ENCODE results near the gene RNF40. TPM values are rescaled to one million over a fixed set of nuclear protein-coding genes. Genes with fewer than 3 reads are reported as not detected.

The RNF40 gene
- polyA plus RNA-seq, 1 donor (not counting 4 experiments of a cell fraction or from before 2014, with no cell fraction given): 52.7 TPM

DNA sequence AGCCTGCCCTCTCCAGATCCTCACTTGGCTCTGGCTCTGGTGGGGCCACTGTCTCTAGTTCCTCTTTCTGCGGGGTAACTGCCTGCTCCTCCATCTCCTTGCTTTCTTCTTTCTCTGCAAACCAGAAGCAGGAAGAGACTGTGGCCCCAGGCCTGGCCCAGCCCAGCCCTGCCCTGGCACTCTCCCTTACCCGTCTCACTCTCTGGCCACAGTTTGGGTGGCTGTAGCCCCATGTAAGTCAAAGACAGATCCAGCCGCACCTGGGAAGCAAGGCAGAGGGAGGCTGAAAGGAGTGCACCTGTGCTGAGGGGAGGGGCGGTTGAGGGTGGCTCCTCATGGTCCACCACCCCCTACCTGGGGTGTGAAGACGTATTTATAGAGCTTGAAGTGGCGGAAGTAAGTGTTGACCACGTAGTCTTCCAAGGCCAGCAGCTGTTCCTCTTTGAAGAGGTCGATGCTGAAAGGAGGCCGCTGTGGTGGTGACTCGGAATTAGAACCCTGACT, 3.1 kb upstream of the RNF40 start:
- no peak for DNase-seq (ENCODE audit: low read depth, low spot score)
- Histone ChIP-seq H3K27me3 (ENCODE audit: control insufficient read depth, extremely low read depth, insufficient read depth, low read length) (no peaks in the 10 kb centered on the region), H4K20me1 (ENCODE audit: control insufficient read depth, extremely low read depth, insufficient read depth, low read length) (no peaks in the 10 kb centered on the region), H3K4me2 (ENCODE audit: control insufficient read depth, extremely low read depth, insufficient read depth, low read depth, low read length) (no peak overlapping the region), H3K4me3 (ENCODE audit: control insufficient read depth in 2 of 3, extremely low read depth in 1 of 3, insufficient read depth in 2 of 3, low read depth in 1 of 3, low read length in 3 of 3) (no peak overlapping the region), H3K27ac (ENCODE audit: control insufficient read depth, insufficient read depth, low read length) (no peak overlapping the region), H2AFZ (ENCODE audit: control insufficient read depth, low read length) (no peak overlapping the region), H3K4me1 (ENCODE audit: control insufficient read depth, extremely low read depth, insufficient read depth, low read length) (peaks cover 17% of the 10 kb centered on the region), H3K9me3 (ENCODE audit: control insufficient read depth, low read depth, low read length) (no peaks in the 10 kb centered on the region), H3K36me3 (ENCODE audit: control insufficient read depth in 2 of 2, extremely low read depth in 1 of 2, insufficient read depth in 2 of 2, low read length in 2 of 2) (peaks cover 16 to 18% of the 10 kb centered on the region in 2 experiments), H3K9ac (ENCODE audit: control insufficient read depth, extremely low read depth, insufficient read depth, low read length) (no peak overlapping the region), H3K9me1 (ENCODE audit: control insufficient read depth, extremely low read depth, insufficient read depth, low read length) (no peaks in the 10 kb centered on the region), H3K79me2 (ENCODE audit: control insufficient read depth, insufficient read depth, low read length) (peaks cover 18% of the 10 kb centered on the region)
- dilution Hi-C loops (cut with MboI; ENCODE audit: extremely low pct_ligation_motif_present, low sequenced_read_pairs): no loop called here
- TF ChIP-seq EZH2 (IDR thresholded peaks at IDR 0.05; ENCODE audit: low read length): no peak
- TF ChIP-seq, protein P1, sequence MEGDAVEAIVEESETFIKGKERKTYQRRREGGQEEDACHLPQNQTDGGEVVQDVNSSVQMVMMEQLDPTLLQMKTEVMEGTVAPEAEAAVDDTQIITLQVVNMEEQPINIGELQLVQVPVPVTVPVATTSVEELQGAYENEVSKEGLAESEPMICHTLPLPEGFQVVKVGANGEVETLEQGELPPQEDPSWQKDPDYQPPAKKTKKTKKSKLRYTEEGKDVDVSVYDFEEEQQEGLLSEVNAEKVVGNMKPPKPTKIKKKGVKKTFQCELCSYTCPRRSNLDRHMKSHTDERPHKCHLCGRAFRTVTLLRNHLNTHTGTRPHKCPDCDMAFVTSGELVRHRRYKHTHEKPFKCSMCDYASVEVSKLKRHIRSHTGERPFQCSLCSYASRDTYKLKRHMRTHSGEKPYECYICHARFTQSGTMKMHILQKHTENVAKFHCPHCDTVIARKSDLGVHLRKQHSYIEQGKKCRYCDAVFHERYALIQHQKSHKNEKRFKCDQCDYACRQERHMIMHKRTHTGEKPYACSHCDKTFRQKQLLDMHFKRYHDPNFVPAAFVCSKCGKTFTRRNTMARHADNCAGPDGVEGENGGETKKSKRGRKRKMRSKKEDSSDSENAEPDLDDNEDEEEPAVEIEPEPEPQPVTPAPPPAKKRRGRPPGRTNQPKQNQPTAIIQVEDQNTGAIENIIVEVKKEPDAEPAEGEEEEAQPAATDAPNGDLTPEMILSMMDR (optimal IDR thresholded peaks at IDR 0.05 in 1 of 3, IDR thresholded peaks at IDR 0.05 in 1 of 3, conservative IDR thresholded peaks at IDR 0.05 in 1 of 3; ENCODE audit: extremely low read depth in 1 of 3, insufficient read depth in 2 of 3, low read length in 3 of 3): no peak
- FAIRE-seq: no peak

DNA sequence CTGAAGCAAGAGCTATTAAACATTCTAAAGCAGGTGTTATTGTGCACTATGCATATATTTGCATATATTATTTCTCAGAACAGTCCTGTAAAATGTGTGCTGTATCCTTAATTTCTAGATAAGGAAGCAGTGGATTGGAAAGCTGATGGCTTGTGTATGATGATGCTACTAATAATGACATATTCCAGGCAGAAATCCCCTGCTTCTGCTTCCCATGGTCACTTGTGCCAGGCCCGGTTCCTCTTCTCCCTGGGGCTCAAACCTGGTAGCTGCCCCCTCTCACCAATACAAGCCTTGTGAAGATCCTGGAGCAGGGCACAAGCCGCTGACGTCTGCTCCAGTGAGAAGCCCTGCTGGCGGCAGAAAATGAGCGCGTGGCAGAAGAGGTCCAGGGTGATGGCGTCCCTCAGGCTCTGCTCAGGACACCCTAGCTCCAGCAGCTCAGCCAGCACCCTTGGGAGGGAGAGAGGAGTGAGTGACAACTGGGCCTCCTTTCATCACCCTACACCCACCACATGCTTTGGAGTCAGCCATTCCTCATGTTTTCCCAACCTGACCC, 2.0 kb upstream of the RNF40 start:
- Histone ChIP-seq H3K4me2 (ENCODE audit: control insufficient read depth, extremely low read depth, insufficient read depth, low read depth, low read length) (no peak overlapping the region), H3K9ac (ENCODE audit: control insufficient read depth, extremely low read depth, insufficient read depth, low read length) (no peak overlapping the region), H3K4me3 (ENCODE audit: control insufficient read depth in 2 of 3, extremely low read depth in 1 of 3, insufficient read depth in 2 of 3, low read depth in 1 of 3, low read length in 3 of 3) (no peak overlapping the region), H3K27ac (ENCODE audit: control insufficient read depth, insufficient read depth, low read length) (no peak overlapping the region), H3K9me1 (ENCODE audit: control insufficient read depth, extremely low read depth, insufficient read depth, low read length) (no peaks in the 10 kb centered on the region), H3K9me3 (ENCODE audit: control insufficient read depth, low read depth, low read length) (no peaks in the 10 kb centered on the region), H3K4me1 (ENCODE audit: control insufficient read depth, extremely low read depth, insufficient read depth, low read length) (peaks cover 17% of the 10 kb centered on the region), H2AFZ (ENCODE audit: control insufficient read depth, low read length) (no peak overlapping the region), H3K27me3 (ENCODE audit: control insufficient read depth, extremely low read depth, insufficient read depth, low read length) (no peaks in the 10 kb centered on the region), H3K36me3 (ENCODE audit: control insufficient read depth in 2 of 2, extremely low read depth in 1 of 2, insufficient read depth in 2 of 2, low read length in 2 of 2) (peaks cover 23% of the 10 kb centered on the region in 2 experiments), H4K20me1 (ENCODE audit: control insufficient read depth, extremely low read depth, insufficient read depth, low read length) (no peaks in the 10 kb centered on the region), H3K79me2 (ENCODE audit: control insufficient read depth, insufficient read depth, low read length) (peaks cover 25% of the 10 kb centered on the region)
- dilution Hi-C loops (cut with MboI; ENCODE audit: extremely low pct_ligation_motif_present, low sequenced_read_pairs): no loop called here
- DNase-seq (ENCODE audit: low read depth, low spot score) (no peak), FAIRE-seq (no peak)
- no peak for TF ChIP-seq EZH2 (IDR thresholded peaks at IDR 0.05; ENCODE audit: low read length)
- TF ChIP-seq, protein P1 (optimal IDR thresholded peaks at IDR 0.05 in 1 of 3, IDR thresholded peaks at IDR 0.05 in 1 of 3, conservative IDR thresholded peaks at IDR 0.05 in 1 of 3; ENCODE audit: extremely low read depth in 1 of 3, insufficient read depth in 2 of 3, low read length in 3 of 3): no peak

Measured in keratinocyte (primary cell).